PC-3 (cell line): Measurements from ENCODE around the gene KLHDC2. TPM values are rescaled to one million over a fixed set of nuclear protein-coding genes. Genes with fewer than 3 reads are reported as not detected.
A peak's percentile ranks its signal among the peaks of the same experiment; 100 is the strongest.

ENCODE experiments used
- ATAC-seq: fragments of 200-7000 bp; cut with Tn5 transposase; 2 replicates; pipeline ENCODE4 v1.9.1; 2020; ENCODE audit warnings: mild to moderate bottlenecking, moderate library complexity
- BruUV-seq: library from RNA; stranded (reverse); fragments of 400-500 nt; replicated peaks from 2 replicates; lab custom pipeline; 2021; lab: Mats Ljungman, UMichigan
- CTCF ChIA-PET: fragments of 300-600 bp; sonication (Branson Sonifier 250); formaldehyde crosslinking; loops from one replicate; lab custom pipeline; 2022; ENCODE audit warnings: antibody characterized with exemption; lab: Charles Lee
- POLR2A ChIA-PET: fragments of 300-600 bp; sonication (Branson Sonifier 250); formaldehyde crosslinking; loops from one replicate; lab custom pipeline; 2022; ENCODE audit warnings: antibody characterized with exemption; ENCODE audit not compliant: unreplicated experiment; lab: Charles Lee
- DNase-seq: peaks from one replicate; pipeline ENCODE4 v3.0.0-alpha.2; 2015
- H2AFZ ChIP-seq: fragments of 300-600 bp; sonication (generic); 2 replicates; pipeline ENCODE4 v1.6.0; 2016; ENCODE audit warnings: antibody characterized with exemption, low read length
- H3F3A ChIP-seq: fragments of 300-600 bp; sonication (generic); one replicate; pipeline ENCODE4 v1.6.0; 2017; ENCODE audit warnings: antibody characterized with exemption, low read length, control low read depth, mild to moderate bottlenecking; ENCODE audit not compliant: unreplicated experiment
- H3K27ac ChIP-seq: fragments of 300-600 bp; sonication (generic); 2 replicates; pipeline ENCODE4 v1.5.1; 2016; ENCODE audit warnings: mild to moderate bottlenecking, low read length
- H3K27me3 ChIP-seq: fragments of 300-600 bp; sonication (generic); 2 replicates; pipeline ENCODE4 v1.6.1; 2016; ENCODE audit warnings: low read length, mixed read lengths
- H3K36me3 ChIP-seq: fragments of 300-600 bp; sonication (generic); 2 replicates; pipeline ENCODE4 v1.6.1; 2016; ENCODE audit warnings: low read depth, mixed run types, low read length, mixed read lengths
- H3K4me1 ChIP-seq: fragments of 300-600 bp; sonication (generic); 2 replicates; pipeline ENCODE4 v1.5.1; 2016; ENCODE audit warnings: low read length; ENCODE audit not compliant: insufficient read depth
- H3K4me2 ChIP-seq: fragments of 300-600 bp; sonication (generic); 2 replicates; pipeline ENCODE4 v1.6.0; 2016; ENCODE audit warnings: low read length
- H3K4me3 ChIP-seq: fragments of 300-600 bp; sonication (generic); 2 replicates; pipeline ENCODE4 v1.5.1; 2016; ENCODE audit warnings: mild to moderate bottlenecking, low read length, mixed read lengths
- H3K79me2 ChIP-seq: fragments of 300-600 bp; sonication (generic); 2 replicates; pipeline ENCODE4 v1.6.1; 2017; ENCODE audit warnings: low read length, mixed read lengths
- H3K9ac ChIP-seq: fragments of 300-600 bp; sonication (generic); 2 replicates; pipeline ENCODE4 v1.6.0; 2016; ENCODE audit warnings: mild to moderate bottlenecking, low read length
- H3K9me2 ChIP-seq: fragments of 300-600 bp; sonication (generic); replicated peaks from 2 replicates; pipeline ENCODE4 v1.6.1; 2016; ENCODE audit warnings: mixed run types, low read length, mixed read lengths
- H3K9me3 ChIP-seq: fragments of 300-600 bp; sonication (generic); 2 replicates; pipeline ENCODE4 v1.6.1; 2016; ENCODE audit warnings: low read length, mixed read lengths
- H4K20me1 ChIP-seq: fragments of 300-600 bp; sonication (generic); 2 replicates; pipeline ENCODE4 v1.6.1; 2016; ENCODE audit warnings: low read length, mixed read lengths
- CTCF ChIP-seq: fragments of 300-600 bp; sonication (generic); conservative IDR thresholded peaks from 2 replicates; pipeline ENCODE4 v1.5.1; 2017; ENCODE audit warnings: antibody characterized with exemption, low read depth, mild to moderate bottlenecking, low read length
- EZH2 ChIP-seq: fragments of 300-600 bp; sonication (generic); IDR thresholded peaks from one replicate; pipeline ENCODE4 v1.6.1; 2017; ENCODE audit warnings: antibody characterized with exemption, mild to moderate bottlenecking, low read length; ENCODE audit not compliant: unreplicated experiment
- EZH2phosphoT487 ChIP-seq: fragments of 300-600 bp; sonication (generic); IDR thresholded peaks from 2 replicates; pipeline ENCODE4 v1.6.1; 2018; ENCODE audit warnings: mild to moderate bottlenecking, antibody characterized with exemption, low read length, borderline replicate concordance
- intact Hi-C: fragments of 100-400 bp; cut with micrococcal nuclease; formaldehyde crosslinking; loops from 2 replicates; pipeline ENCODE4 v1.9.0; 2023
- total RNA-seq: library from RNA; depleted of rRNA; stranded (reverse); fragments of >200 nt; gene quantifications from 2 replicates; pipeline ENCODE4 v1.2.3, GENCODE V29; 2014

KLHDC2 gene
- total RNA-seq, 1 experiment from 2014 or later, result 126 TPM

DNA sequence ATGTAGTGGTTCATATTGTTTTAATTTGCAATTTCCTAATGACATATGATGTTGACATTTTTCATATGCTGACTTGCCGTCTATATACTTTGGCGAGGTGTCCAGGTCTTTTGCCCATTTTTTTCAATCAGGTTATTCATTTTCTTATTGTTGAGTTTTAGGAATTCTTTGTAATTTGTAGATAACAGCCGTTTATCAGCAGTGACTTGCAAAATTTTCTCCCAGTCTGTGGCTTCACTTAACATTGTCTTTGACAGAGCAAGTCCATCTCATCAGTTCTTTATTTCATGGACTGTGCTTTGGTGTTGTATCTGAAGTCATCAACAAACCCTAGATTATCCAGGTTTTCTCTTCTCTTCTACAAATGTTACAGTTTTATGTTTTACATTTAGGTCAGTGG is 12.6 kb upstream of the KLHDC2 start:
- TF ChIP-seq EZH2phosphoT487 (no peak), EZH2 (no peak), CTCF (no peak)

DNA sequence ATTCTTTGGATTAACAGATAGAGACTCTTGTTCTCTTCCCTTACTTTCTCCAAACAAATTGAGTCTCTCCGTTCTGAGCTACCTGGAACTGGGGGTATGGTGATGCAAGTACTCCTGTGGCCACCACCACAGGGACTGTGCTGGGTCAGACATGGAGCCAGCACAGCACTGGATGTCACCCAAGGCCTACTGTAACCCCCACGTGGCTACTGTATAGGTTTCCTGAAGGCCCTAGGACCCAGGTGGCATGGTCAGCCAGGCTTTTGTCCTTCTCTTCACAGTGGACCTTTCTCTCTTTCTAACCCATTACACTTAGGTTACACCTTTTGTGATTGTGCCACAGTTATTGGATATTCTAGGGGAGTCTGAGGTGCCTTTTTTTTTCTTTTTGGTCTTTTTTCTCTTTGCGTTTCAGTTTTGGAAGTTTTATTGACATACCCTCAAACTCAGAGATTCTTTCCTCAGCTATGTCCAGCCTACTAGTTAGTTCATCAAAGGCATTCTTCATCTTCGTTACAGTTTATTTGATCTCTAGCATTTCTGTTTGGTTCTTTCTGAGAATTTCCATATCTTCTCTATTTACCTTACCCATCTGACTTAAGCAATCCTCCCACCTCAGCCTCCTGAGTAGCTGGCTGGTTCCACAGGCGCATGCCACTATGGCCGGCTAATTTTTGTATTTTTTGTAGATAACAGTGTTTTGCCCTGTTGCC is 6.0 kb upstream of the KLHDC2 start:
- no peaks in the 10 kb centered on the region for H3F3A ChIP-seq
- no peak overlapping the region for H3K9ac ChIP-seq
- H3K27me3 ChIP-seq, result no peaks in the 10 kb centered on the region
- H3K36me3 ChIP-seq, result no peaks in the 10 kb centered on the region
- H3K27ac ChIP-seq, result no peak overlapping the region
- ChIA-PET CTCF (no interaction called here), POLR2A (interaction anchor here (0.7 kb wide), 1 partner anchor 20 kb away, joined by 8 read pairs; no protein-coding TSS in a partner anchor)
- DNase-seq, result no peak
- ATAC-seq, result no peak
- BruUV-seq, result no TSS peak
- H3K4me2 ChIP-seq, result no peak overlapping the region
- intact Hi-C loops, result no loop called here
- no peaks in the 10 kb centered on the region for H3K9me2 ChIP-seq
- H3K4me3 ChIP-seq, result no peak overlapping the region
- no peaks in the 10 kb centered on the region for H4K20me1 ChIP-seq
- no peak overlapping the region for H2AFZ ChIP-seq
- no peaks in the 10 kb centered on the region for H3K9me3 ChIP-seq
- TF ChIP-seq CTCF, result no peak
- TF ChIP-seq EZH2, result no peak
- no peak for TF ChIP-seq EZH2phosphoT487
- no peaks in the 10 kb centered on the region for H3K79me2 ChIP-seq
- H3K4me1 ChIP-seq, result peaks cover 5% of the 10 kb centered on the region; the same call in 1 of the 2 replicates

More for the DNA sequence above, 12.6 kb upstream of the KLHDC2 start:
- H3K79me2 ChIP-seq, result no peaks in the 10 kb centered on the region
- H3K27me3 ChIP-seq, result no peaks in the 10 kb centered on the region
- DNase-seq (no peak), ATAC-seq (no peak)
- H3K4me2 ChIP-seq, result no peak overlapping the region
- no peak overlapping the region for H3K9ac ChIP-seq
- no peak overlapping the region for H3K27ac ChIP-seq
- H3K9me3 ChIP-seq, result no peaks in the 10 kb centered on the region
- H3K4me3 ChIP-seq, result no peak overlapping the region
- peaks cover 8% of the 10 kb centered on the region; the same call in 1 of the 2 replicates for H3K4me1 ChIP-seq
- H3K36me3 ChIP-seq, result no peaks in the 10 kb centered on the region
- intact Hi-C loops, result no loop called here
- H3F3A ChIP-seq, result no peaks in the 10 kb centered on the region
- H2AFZ ChIP-seq, result no peak overlapping the region
- H3K9me2 ChIP-seq, result no peaks in the 10 kb centered on the region
- H4K20me1 ChIP-seq, result no peaks in the 10 kb centered on the region
- ChIA-PET CTCF (no interaction called here), POLR2A (no interaction called here)
- BruUV-seq, result no TSS peak

- intact Hi-C loops, result loop anchor here (1.0 to 5.0 kb wide), 2 partner anchors 182 to 340 kb away; no protein-coding TSS in a partner anchor
- H3K4me1 ChIP-seq, result peaks cover 33% of the 10 kb centered on the region
- peak overlapping the region; percentile 98 for H2AFZ ChIP-seq
- peak overlapping the region; percentile 92 for H3K9ac ChIP-seq
- BruUV-seq, result TSS peak; percentile 44
- H3K4me3 ChIP-seq, result peak overlapping the region; percentile 94
- no peak for ATAC-seq
- no peaks in the 10 kb centered on the region for H3K27me3 ChIP-seq
- no peaks in the 10 kb centered on the region for H3K9me3 ChIP-seq
- TF ChIP-seq EZH2 (no peak), EZH2phosphoT487 (no peak), CTCF (no peak)
- no peaks in the 10 kb centered on the region for H3K36me3 ChIP-seq
- no peaks in the 10 kb centered on the region for H3K9me2 ChIP-seq
- no peak for DNase-seq
- no peaks in the 10 kb centered on the region for H3F3A ChIP-seq
- POLR2A ChIA-PET, result interaction anchor here (0.5 to 1.5 kb wide), 10 partner anchors 17 to 982 kb away, joined by 3 to 29 read pairs (median 8); partner anchors contain the start of genes DNAAF2, KLHDC1, NEMF and POLE2
- H4K20me1 ChIP-seq, result peaks cover 9% of the 10 kb centered on the region; the same call in 1 of the 2 replicates
- peaks cover 38% of the 10 kb centered on the region for H3K79me2 ChIP-seq
- H3K27ac ChIP-seq, result peak overlapping the region; percentile 84
- CTCF ChIA-PET, result interaction anchor here (0.6 to 2.6 kb wide), 5 partner anchors 62 to 156 kb away, joined by 4 to 21 read pairs (median 8); partner anchors contain the start of gene POLE2
- H3K4me2 ChIP-seq, result peak overlapping the region; percentile 94
These were observed 1.1 kb upstream of the KLHDC2 start for GRCh38 chr14:49766839-49767238.
